ENCODE measurements around the gene NSG1. TPM values are rescaled to one million over a fixed set of nuclear protein-coding genes. Genes with fewer than 3 reads are reported as not detected.

The NSG1 gene
- total RNA-seq, 8 experiments from 2014 or later: 1.5 to 200 (median 163) TPM

DNA sequence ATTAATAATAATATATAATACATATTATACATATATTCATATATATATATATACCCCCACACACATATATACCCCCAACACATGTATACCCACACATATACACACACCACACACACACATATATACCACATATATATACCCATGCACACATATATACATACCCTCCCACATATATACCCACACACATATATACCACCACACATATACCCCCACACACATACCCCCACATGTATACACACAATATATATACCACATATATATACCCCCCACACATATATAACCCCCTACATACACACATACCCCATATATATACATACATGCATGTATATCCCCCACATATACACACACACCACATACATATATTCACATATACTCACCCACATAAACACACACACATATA lies 52.0 kb downstream of the NSG1 start:
- H3K4me1 ChIP-seq (replicated peaks in 1 of 2): no peaks in the 10 kb centered on the region
- in situ Hi-C loops (cut with MboI; ENCODE audit: low pct_unique_long_range_greater_than_20kb in 2 of 9, low sequenced_read_pairs in 9 of 9, unreplicated experiment in 9 of 9): no loop called here
- H3K4me3 ChIP-seq: no peak overlapping the region
- no peak overlapping the region for H3K27ac ChIP-seq
- ATAC-seq (replicated peaks in 6 of 8): no peak

DNA sequence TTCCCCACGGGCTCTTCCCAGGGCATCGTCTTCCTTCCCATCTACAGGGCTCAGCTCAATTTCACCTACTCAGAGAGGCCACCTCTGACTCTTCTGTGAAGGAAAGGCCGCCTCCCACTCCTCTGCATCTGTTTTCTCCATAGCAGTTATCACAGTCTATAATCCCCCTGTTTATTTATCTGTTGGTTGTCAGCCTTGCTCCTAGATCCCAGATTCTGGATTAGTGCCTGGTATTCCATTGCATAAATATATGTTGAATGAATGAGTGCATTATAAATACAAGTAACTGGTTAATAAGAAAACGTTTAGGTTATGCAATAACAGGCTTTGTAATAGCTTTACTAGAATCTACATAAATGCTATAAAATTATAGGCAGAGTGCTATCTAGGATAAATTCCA lies 52.9 kb downstream of the NSG1 start:
- Histone ChIP-seq H3K4me1 (replicated peaks in 1 of 2) (no peaks in the 10 kb centered on the region), H3K4me3 (no peak overlapping the region), H3K27ac (no peak overlapping the region)
- 13 to 100% (median 70%) methylated on average over 1 to 3 of the region's 4 CpGs; no CpG with 5 or more reads in 1 of the 10 experiments for WGBS, 10 experiments
- in situ Hi-C loops (cut with MboI; ENCODE audit: low pct_unique_long_range_greater_than_20kb in 2 of 9, low sequenced_read_pairs in 9 of 9, unreplicated experiment in 9 of 9): no loop called here
- peak in 1 of 8 experiments; percentile 37 for ATAC-seq (replicated peaks in 6 of 8)

DNA sequence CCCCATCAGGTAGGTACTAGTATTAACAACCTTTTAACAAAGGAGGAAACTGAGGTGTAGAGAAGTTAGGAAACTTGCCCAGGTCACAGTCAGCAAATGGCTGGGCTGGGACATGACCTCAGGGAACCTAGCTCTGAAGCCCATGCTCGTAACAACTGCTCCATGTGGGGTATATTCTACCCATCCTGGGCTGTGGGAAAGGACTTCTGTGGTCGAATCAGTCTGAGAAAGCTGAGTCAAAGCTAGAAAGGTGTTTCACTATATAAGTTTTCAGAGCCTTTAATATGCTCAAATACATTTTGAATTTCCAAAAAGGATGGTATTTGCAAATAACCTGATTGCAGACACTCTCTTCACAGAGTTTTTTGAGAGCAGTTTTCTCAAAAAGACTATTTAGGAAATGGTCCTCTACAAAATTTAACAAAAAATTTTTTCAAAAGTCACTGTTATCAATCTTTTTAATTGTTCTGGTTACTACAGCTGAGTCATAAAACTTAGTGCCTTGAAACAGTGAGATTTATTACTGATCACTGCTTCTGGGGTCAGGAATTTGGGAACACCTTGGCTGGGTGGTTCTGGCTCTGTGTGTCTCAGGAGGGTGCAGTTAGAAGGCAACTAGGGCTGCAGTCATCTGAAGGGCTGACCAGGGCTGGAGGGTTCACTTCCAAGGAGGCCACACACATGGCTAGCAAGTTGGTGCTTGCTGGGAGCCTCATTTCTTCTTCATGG lies 53.6 kb downstream of the NSG1 start:
- ATAC-seq (replicated peaks in 6 of 8): no peak
- 81 to 100% (median 94%) methylated on average over 1 to 2 of the region's 2 CpGs; no CpG with 5 or more reads in 2 of the 10 experiments for WGBS, 10 experiments
- in situ Hi-C loops (cut with MboI; ENCODE audit: low pct_unique_long_range_greater_than_20kb in 2 of 9, low sequenced_read_pairs in 9 of 9, unreplicated experiment in 9 of 9): no loop called here
- Histone ChIP-seq H3K4me1 (replicated peaks in 1 of 2) (no peaks in the 10 kb centered on the region), H3K4me3 (no peak overlapping the region), H3K27ac (no peak overlapping the region)

DNA sequence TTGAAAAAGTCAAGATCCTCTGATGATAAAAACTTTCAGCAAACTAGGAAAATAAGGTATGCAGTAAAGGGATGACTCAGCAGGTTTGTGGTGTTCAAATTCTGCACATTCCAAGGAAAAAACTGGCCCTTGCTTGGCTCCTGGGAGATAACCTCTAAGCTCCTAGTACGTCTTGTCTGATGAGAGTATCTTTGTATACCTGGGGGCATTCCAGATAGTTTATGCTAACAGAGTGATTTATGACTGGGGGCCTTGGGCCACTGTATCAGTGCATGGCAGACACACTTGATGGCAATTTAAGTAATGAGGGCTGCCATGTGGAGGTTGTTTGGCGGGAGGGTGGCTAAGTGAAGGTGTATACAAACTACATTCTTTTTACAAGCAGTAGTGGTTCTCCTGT lies 56.9 kb downstream of the NSG1 start:
- Histone ChIP-seq H3K4me1 (replicated peaks in 1 of 2) (no peaks in the 10 kb centered on the region), H3K4me3 (no peak overlapping the region), H3K27ac (no peak overlapping the region)
- peak in 2 of 8 experiments; percentile 28 to 42 for ATAC-seq (replicated peaks in 6 of 8)
- 40 to 94% (median 69%) methylated on average over 1 to 2 of the region's 2 CpGs; no CpG with 5 or more reads in 4 of the 10 experiments for WGBS, 10 experiments
- in situ Hi-C loops (cut with MboI; ENCODE audit: low pct_unique_long_range_greater_than_20kb in 2 of 9, low sequenced_read_pairs in 9 of 9, unreplicated experiment in 9 of 9): no loop called here

DNA sequence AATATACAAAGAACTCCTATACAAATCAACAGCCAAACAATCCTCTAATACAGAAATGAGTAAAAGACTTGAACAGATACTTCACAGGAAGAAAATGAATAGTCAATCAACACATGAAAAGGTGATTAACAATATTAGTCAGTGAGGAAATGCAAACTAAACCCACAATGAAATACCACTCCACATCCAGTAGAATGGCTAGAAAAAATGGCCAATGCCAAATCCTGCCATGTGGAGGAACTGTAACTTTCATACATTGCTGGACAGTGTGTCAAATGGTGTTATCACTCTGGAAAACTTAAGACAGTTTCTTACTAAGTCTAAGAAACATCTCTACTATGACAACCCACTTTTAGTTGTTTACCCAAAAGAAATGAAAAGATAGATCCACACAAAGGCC lies 59.5 kb downstream of the NSG1 start:
- H3K4me3 ChIP-seq: no peak overlapping the region
- H3K4me1 ChIP-seq (replicated peaks in 1 of 2): no peaks in the 10 kb centered on the region
- no peak for ATAC-seq (replicated peaks in 6 of 8)
- in situ Hi-C loops (cut with MboI; ENCODE audit: low pct_unique_long_range_greater_than_20kb in 2 of 9, low sequenced_read_pairs in 9 of 9, unreplicated experiment in 9 of 9): no loop called here
- H3K27ac ChIP-seq: no peak overlapping the region

DNA sequence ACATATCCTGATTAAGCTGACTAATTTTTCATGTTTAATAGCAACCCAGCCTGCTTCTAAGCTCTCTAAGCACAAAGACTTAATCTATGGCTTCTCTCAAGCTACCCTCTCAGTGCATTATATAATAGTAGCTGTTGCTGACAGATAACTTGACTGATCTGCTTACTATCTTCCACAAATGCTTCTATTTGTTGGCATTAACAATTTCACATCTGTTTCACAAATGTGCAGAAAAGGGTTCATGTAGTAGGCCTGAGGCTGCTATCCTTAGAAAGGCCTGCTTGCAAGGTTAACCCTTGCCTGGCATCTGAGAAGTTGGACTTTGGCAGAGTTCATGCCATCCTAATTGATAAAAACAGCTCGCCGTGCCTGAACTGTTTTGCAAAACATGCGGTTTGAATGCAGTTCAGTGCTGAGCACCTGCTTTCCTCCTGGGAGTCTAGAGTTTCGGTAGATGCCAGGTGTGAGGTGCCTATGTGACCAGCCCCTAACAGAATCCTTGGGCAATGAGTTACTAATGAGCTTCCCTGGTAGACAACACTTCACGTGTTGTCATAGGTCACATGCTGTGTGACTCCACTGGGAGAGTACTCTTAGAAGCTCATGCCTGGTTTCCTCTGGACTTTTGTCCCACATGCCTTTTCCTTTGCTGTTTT lies 68.4 kb downstream of the NSG1 start:
- WGBS, 10 experiments: 30 to 100% (median 81%) methylated on average over 1 to 5 of the region's 5 CpGs; no CpG with 5 or more reads in 4 of the 10 experiments
- Histone ChIP-seq H3K4me1 (replicated peaks in 1 of 2) (no peaks in the 10 kb centered on the region), H3K27ac (no peak overlapping the region), H3K4me3 (no peak overlapping the region)
- in situ Hi-C loops (cut with MboI; ENCODE audit: low pct_unique_long_range_greater_than_20kb in 2 of 9, low sequenced_read_pairs in 9 of 9, unreplicated experiment in 9 of 9): no loop called here
- peak in 1 of 8 experiments; percentile 57 for ATAC-seq (replicated peaks in 6 of 8)

DNA sequence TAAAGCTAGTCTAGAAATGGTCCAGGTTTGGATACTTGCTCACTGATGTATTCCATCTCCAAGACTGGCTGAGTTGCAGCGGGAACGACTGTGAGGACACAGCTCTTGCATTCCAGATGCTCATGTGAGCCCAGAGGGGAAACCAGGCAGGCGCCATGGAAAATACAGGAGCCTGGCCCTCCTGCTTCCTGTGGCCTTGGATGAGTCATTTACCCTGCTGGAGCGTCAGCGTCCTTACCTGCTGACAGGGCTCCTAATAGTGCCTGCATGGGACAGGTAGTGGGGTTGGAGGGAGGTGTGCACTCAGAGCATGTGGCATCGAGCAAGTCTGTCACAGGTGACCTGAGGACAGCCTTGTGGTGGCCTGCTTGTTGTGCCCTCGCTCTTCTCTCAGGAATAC lies 69.4 kb downstream of the NSG1 start:
- WGBS, 10 experiments: 67 to 100% (median 95%) methylated on average over 1 to 5 of the region's 7 CpGs; no CpG with 5 or more reads in 3 of the 10 experiments

DNA sequence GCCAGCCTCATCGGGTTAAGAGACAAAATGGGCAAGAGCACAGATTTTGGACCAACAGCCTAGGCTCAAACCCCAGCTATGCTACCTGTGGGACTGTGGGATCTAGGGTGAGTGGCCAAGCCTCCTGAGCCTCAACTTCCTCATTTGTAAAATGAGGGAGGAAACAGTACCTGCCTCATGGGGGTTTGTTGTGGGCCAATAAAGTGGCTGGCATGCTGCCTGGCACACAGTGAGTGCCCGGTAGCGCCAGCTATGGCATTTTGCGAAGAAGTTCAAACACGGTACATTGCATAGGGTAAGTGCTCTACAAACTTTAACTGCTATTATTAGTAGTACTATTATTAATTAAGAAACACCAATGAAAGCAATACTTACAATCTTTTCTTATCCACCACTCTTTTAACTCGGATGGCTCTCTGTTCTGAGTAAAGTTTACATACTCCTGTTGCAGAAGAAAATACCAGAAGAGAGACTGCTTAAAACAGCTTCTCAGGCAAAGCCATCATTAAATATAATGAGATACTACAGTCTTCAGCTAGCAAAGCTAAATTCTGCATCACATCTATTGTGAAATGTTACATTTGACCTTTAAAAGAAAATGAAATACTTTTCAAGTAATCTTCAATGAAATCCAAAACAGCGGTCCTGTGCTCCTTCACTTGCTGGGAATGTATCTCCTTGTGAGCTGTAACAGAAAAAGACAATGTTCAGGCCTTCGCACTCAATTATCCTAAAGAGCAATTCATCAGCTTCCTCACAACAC lies 70.1 kb downstream of the NSG1 start:
- in situ Hi-C loops (cut with MboI; ENCODE audit: low pct_unique_long_range_greater_than_20kb in 2 of 9, low sequenced_read_pairs in 9 of 9, unreplicated experiment in 9 of 9): no loop called here
- no peak overlapping the region for H3K27ac ChIP-seq
- H3K4me1 ChIP-seq (replicated peaks in 1 of 2): no peaks in the 10 kb centered on the region
- ATAC-seq (replicated peaks in 6 of 8): no peak
- no peak overlapping the region for H3K4me3 ChIP-seq
- 73 to 100% (median 94%) methylated on average over 1 to 8 of the region's 8 CpGs for WGBS, 10 experiments

More for the DNA sequence above, 69.4 kb downstream of the NSG1 start:
- no peak for ATAC-seq (replicated peaks in 6 of 8)
- H3K4me3 ChIP-seq: no peak overlapping the region
- H3K4me1 ChIP-seq (replicated peaks in 1 of 2): no peaks in the 10 kb centered on the region
- H3K27ac ChIP-seq: no peak overlapping the region
- in situ Hi-C loops (cut with MboI; ENCODE audit: low pct_unique_long_range_greater_than_20kb in 2 of 9, low sequenced_read_pairs in 9 of 9, unreplicated experiment in 9 of 9): no loop called here

DNA sequence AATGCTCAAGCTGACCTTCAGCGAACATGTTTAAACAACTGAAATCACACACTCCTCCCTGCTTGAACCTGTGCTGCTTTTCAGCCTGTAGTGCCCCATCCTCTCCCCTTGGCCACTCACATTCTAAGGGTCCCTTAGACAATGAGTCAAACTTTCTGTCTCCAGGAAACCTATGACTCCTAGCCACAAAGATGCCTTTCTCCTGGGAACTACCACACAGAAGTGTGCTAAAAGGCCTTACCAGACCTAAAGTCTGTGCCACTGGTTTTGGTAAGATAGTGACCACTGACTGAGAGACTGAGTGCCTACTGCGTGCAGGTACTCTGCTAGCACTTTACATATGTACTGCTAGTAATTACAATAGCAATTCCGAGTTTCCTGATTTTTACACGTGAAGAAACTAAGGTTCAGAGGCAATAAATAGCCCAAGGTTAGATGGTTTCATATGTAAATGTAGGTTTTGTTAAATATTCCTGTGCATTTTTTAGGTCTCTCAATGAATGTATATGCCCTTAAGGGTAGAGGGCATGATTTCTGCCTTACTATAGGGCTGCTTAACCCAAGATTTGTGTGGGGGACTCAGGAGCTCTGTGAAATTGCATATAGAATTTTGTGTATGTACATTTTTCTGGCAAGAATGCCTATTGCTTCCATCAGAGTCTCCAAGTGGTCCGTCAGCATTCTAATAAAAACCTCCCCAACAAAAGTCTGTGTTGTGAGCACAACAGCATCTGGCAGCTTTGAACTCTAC lies 71.1 kb downstream of the NSG1 start:
- Histone ChIP-seq H3K4me3 (no peak overlapping the region), H3K27ac (no peak overlapping the region), H3K4me1 (replicated peaks in 1 of 2) (no peaks in the 10 kb centered on the region)
- WGBS, 10 experiments: 0 to 100% (median 40%) methylated on average over 1 to 5 of the region's 5 CpGs; no CpG with 5 or more reads in 1 of the 10 experiments
- peak in 2 of 8 experiments; percentile 65 to 84 for ATAC-seq (replicated peaks in 6 of 8)
- in situ Hi-C loops (cut with MboI; ENCODE audit: low pct_unique_long_range_greater_than_20kb in 2 of 9, low sequenced_read_pairs in 9 of 9, unreplicated experiment in 9 of 9): no loop called here

DNA sequence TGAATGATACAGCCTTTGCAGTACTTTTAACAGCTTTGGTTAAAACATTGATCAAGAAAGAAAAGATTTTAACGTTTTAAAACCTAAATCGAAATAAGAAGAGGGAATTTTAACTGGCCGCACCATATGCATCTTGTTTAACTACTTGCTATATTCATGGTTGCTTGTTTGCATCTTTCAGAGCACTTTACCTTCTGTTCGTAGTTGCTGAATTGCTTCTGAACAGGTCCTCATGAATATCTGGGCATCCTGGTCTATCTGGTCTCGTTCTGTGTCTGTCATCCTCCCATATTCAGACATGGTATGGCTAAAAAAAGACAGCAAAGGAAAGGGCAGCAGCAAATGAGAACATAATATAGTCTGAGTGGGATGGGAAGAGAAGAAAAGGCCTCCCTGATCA lies 72.3 kb downstream of the NSG1 start:
- H3K4me1 ChIP-seq (replicated peaks in 1 of 2): no peaks in the 10 kb centered on the region
- no peak overlapping the region for H3K4me3 ChIP-seq
- 50 to 100% (median 86%) methylated on average over 2 to 5 of the region's 5 CpGs; no CpG with 5 or more reads in 1 of the 10 experiments for WGBS, 10 experiments
- ATAC-seq (replicated peaks in 6 of 8): no peak
- in situ Hi-C loops (cut with MboI; ENCODE audit: low pct_unique_long_range_greater_than_20kb in 2 of 9, low sequenced_read_pairs in 9 of 9, unreplicated experiment in 9 of 9): no loop called here
- H3K27ac ChIP-seq: no peak overlapping the region

DNA sequence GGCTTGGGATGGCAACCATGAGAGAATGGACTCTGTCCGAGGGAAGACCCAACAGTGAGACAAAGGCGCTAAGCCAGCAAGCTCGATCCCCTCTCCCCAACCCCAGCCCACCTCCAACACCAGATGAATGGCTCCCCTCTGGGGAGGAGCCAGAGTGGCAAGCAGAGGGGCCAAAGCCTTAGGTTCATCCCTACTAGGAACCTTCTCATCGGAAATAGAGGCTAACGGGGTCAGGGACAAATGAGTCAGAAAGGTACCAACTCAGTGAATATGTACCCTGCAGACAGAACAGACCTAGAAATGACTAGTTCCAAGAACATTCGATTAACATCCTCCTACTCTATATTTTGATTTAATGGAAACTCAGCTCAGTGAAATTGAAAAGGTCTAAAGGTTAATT lies 73.9 kb downstream of the NSG1 start:
- WGBS, 10 experiments: 67 to 100% (median 96%) methylated on average over 1 to 6 of the region's 6 CpGs; no CpG with 5 or more reads in 2 of the 10 experiments
- no peaks in the 10 kb centered on the region for H3K4me1 ChIP-seq (replicated peaks in 1 of 2)
- ATAC-seq (replicated peaks in 6 of 8): no peak
- no peak overlapping the region for H3K27ac ChIP-seq
- no peak overlapping the region for H3K4me3 ChIP-seq
- in situ Hi-C loops (cut with MboI; ENCODE audit: low pct_unique_long_range_greater_than_20kb in 2 of 9, low sequenced_read_pairs in 9 of 9, unreplicated experiment in 9 of 9): no loop called here

DNA sequence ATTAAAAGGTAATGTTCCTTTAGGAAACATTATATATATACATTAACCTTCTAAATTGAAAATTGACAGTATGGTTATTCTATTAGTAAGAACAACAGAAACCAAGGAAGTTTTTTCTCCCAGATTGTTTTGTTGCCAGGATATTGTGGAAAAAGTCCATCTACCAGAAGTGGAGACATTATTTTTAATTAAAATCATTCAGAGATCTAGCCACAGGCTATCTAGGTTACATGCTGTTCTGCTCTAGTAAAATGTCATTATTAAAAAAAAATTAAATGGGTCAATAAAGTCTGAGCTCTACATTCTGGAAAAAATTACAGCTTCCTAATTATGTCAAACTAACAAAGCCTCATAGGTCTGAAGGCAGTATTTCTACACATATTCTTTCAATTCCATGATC lies 74.3 kb downstream of the NSG1 start:
- no peak for ATAC-seq (replicated peaks in 6 of 8)

DNA sequence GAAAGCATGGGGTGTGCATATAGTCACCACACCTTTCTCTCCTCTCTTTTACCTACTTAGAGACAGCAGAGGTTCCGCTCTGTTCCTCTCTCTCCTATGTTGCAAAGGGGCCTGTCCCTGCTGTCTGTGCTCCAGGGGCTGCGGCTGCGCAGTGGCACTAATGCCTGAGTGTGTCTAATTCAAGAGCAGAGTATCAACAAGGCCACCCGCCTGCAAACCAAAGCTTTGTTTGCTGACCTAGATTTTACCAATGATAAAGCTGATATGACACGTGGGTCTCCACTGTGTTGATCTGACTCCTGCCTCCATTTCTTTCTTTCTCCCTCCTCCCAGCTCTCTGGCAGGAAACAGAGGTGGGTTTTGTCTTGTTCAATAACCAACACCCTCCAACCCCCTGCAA lies 74.9 kb downstream of the NSG1 start:
- in situ Hi-C loops (cut with MboI; ENCODE audit: low pct_unique_long_range_greater_than_20kb in 2 of 9, low sequenced_read_pairs in 9 of 9, unreplicated experiment in 9 of 9): no loop called here
- WGBS, 10 experiments: 60 to 100% (median 84%) methylated on average over 1 to 4 of the region's 5 CpGs; no CpG with 5 or more reads in 7 of the 10 experiments
- Histone ChIP-seq H3K27ac (no peak overlapping the region), H3K4me3 (no peak overlapping the region), H3K4me1 (replicated peaks in 1 of 2) (no peaks in the 10 kb centered on the region)
- peak in 1 of 8 experiments; percentile 31 for ATAC-seq (replicated peaks in 6 of 8)

More for the DNA sequence above, 74.3 kb downstream of the NSG1 start:
- Histone ChIP-seq H3K4me1 (replicated peaks in 1 of 2) (no peaks in the 10 kb centered on the region), H3K4me3 (no peak overlapping the region), H3K27ac (no peak overlapping the region)
- in situ Hi-C loops (cut with MboI; ENCODE audit: low pct_unique_long_range_greater_than_20kb in 2 of 9, low sequenced_read_pairs in 9 of 9, unreplicated experiment in 9 of 9): no loop called here

All from motor neuron (in vitro differentiated cells).